GM21515 (cell line): Measurements from ENCODE around the gene DMTF1.
"Not testable (repeated sequence)": the region's sequence is repeated elsewhere in the genome, so short reads cannot be mapped to it uniquely, and the experiment has no call there.

Experiments
- ATAC-seq: cut with Tn5 transposase; IDR thresholded peaks from one replicate; pipeline ENCODE4 v1.9.1; 2021; ENCODE audit not compliant: unreplicated experiment

Gene DMTF1, protein sequence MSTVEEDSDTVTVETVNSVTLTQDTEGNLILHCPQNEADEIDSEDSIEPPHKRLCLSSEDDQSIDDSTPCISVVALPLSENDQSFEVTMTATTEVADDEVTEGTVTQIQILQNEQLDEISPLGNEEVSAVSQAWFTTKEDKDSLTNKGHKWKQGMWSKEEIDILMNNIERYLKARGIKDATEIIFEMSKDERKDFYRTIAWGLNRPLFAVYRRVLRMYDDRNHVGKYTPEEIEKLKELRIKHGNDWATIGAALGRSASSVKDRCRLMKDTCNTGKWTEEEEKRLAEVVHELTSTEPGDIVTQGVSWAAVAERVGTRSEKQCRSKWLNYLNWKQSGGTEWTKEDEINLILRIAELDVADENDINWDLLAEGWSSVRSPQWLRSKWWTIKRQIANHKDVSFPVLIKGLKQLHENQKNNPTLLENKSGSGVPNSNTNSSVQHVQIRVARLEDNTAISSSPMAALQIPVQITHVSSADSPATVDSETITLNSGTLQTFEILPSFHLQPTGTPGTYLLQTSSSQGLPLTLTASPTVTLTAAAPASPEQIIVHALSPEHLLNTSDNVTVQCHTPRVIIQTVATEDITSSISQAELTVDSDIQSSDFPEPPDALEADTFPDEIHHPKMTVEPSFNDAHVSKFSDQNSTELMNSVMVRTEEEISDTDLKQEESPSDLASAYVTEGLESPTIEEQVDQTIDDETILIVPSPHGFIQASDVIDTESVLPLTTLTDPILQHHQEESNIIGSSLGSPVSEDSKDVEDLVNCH

DNA sequence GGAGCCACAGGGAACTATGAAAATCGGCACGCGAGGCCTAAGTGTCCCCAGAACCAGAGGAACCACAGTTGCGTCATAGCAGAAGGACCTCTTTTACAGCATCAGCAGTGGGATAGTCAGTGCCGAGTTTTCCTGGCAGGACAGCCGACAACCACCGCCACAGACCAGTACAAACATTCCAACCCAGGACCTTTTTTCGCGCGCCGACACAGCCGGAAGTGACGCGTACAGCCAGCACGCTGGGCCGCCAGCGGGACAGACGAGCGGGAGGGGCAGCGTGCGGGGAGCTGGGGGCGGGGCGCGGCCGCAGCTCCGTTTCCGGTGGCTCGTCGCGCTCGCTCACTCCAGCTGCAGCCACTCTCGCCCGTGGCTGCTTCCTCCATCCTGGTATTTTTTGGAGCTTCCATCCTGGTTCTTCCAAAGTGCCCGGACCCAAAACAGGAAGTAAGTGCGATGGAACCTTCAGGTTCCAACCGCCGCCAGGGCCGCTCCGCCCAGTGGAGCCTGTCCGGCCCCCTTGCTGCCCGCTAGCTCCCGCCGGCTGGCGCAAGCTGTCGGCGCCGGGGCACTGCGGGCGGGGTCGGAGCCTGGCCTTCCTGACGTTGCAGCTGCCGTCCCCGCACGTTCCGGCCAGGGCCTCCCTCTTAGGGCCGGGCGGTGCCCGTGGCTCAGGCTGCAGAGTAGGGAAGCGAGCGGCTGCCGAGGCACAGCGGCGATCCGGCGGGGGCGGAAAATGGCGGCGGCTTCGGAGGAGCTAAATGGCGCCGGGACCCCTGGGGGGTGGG, at the start of gene DMTF1:
Gene DMTF1, plus strand, starts transcription at position 342 of the 785 bp plus-strand sequence. CDS start 12,489 bp downstream, outside the sequence.
- ATAC-seq: peak; percentile 84

DNA sequence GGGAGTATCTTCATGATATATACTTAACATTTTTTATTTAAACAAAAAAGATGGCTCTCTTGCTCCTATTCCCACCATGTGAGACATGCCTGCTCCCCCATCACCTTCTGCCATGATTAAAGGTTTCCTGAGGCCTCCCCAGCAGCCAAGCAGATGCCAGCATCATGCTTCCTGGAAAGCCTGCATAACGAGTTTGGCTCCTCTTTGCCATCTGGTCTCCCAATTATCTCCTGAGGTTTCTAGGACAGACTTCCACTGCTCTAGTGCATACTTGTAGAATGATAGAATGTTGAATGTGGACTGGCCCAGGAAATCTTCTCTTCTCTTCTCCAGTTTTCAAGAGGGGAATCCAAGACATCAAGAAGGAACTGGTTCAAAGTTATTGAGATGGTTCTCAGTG, 46.9 kb upstream of the DMTF1 start:
- no peak for ATAC-seq

DNA sequence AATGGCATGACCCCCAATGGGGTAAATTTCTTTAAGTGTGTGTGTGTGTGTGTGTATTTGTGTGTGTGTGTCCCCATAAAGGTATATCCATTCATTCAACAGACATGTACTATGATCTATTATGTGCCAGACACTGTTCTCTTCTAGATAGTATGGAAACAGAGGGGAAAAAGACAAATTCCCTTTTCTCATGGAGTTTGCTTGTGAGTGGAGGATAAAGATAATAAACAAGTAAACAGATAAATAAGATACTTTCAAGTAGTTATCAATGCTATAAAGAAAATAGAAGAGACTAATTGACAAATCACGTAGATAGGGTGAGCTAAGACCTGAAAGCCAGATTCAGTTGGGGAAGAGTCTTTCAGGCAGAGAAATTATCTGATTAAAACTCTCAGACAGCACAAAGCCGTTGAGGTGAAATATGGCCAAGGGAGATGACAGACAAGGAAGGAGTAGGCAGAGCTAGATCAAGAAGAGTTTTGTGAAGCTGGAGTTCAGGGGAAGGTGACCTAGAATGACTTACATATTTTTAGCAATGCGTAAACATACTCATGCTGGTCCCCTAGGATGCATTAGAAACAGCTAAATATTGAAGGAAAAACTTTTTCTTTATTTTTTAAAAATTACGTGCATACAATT, 45.2 kb upstream of the DMTF1 start:
- no peak for ATAC-seq

DNA sequence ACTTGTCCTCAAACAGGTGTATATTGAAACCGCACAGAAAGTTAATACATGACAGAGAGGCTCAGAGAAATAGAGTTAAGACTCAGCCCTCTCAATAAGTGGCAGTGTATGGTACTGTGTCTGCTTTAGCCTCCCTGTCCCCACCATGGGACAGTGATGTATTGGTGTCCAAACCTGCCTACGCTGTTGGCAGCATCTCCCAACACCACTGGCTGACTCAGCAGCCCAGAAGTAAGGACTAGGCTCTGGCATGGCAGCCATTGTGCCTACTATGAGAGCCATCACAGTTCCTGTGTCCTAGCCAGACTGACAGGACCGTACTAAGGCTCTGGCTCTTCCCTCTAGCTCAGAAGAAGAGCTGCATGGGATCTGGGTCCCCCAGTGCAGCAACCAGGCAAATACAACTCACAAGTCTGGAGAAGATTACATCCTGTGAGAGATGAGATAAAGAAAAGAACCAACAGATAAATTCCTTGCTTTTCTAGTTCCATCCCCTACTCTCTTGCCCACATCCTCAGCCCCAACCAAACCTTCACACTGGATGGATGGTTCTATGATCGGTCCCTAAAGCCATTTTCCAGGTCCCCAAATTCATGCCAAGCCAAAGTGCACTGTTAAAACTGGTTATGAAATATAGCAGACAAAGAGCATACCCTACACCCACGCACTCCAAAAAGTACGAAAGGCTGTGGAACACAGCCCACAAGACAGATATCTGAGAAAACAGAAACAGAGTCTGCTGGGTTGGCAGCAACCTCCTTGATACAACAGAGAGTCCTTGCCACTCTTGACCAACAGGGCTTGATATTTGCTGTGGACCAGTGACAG, 44.1 kb upstream of the DMTF1 start:
- no peak for ATAC-seq

DNA sequence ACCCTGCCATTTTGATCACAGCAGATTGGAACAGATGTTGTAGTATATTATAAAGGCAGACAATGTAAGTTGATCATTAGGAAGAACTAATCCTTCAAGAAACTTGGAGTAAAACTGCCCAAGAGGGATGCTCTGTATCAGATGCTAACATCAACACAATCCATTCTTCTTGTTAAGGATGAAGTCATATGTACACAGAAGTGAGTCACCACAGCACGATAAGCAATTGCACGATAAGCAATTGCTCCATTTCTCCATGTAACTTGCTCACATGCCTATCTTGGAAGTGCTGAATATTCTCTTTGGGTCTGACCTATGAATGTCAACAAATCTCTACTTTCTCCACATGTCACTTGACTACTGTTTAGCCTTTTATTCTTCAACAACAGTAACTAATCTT, 41.5 kb upstream of the DMTF1 start:
- no peak for ATAC-seq

DNA sequence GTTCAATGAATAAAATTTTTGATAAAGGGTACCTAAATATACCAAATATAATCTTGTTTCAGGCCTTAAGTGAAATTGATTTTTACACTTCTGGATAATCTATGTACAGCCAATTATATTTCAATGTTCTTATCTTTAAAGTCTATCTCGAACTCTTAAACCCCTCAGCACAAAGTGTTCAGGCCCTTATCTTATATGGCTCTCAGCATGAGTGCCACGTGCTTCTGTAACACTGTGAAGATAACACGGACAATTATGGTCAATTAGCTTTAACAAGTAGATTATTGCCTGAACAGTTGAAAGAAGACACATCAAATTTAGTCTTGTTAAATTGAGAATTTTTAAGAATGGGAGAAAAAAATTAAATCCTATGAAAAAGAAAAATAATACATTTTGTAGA, 40.4 kb upstream of the DMTF1 start:
- ATAC-seq: no peak

DNA sequence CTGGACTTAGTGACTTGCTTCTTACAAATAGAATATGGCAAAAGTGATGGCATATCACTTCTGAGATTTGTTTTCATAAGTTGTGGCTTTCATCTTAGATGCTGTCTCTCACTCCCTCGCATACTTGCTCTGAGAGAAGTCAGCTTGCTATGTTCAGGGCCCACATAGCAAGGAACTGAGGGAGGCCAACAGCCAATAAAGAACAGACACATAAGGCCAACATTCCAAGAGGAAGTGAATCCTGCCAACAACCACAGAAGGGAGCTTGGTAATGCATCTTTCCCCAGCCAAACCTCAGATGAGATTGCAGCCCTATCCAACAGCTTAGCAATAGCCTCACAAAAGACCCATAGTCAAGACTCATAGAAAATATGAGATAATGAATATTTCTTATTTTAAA, 39.2 kb upstream of the DMTF1 start:
- ATAC-seq: no peak

DNA sequence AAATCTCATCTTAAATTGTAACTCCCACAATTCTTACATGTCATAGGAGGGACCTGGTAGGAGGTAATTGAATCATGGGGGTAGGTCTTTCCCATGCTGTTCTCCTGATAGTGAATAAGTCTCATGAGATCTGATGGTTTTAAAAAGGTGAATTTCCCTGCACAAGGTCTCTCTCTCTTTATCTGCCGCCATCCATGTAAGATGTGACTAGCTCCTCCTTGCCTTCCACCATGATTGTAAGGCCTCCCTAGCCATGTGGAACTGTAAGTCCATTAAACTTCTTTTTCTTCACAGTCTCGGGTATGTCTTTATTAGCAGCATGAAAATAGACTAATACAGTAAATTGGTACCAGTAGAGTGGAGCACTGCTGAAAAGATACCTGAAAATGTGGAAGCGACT, 38.3 kb upstream of the DMTF1 start:
- ATAC-seq: not testable (repeated sequence)

DNA sequence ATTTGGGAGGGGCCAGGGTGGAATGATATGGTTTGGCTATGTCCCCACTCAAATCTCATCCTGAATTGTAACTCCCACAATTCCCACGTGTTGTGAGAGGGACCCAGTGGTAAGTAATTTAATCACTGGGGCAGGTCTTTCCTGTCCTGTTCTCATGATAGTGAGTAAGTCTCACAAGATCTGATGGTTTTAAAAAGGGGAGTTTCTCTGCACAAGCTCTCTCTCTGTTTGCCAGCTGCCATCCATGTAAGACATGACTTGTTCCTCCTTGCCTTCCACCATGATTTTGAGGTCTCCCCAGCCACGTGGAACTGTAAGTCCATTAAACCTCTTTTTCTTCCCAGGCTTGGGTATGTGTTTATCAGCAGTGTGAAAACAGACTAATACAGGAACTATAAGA, 36.5 kb upstream of the DMTF1 start:
- not testable (repeated sequence) for ATAC-seq

DNA sequence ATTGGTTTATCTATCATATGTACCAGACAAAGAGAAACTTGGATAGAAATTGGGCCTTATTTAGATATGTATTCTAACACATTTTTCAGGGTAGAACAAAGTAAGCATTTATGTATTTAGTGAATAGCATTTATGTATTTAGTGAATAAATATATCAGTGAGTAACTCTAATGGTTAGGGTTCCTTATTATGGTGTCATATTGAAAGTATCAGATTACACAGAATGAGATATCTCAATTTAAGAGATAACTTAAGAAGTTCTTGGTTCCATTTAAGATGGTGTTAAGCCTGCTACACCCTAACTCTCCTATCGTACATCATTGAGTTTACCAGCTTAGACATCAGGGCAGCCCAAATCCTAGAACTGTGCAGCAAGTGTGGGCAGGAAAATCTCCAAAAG, 35.9 kb upstream of the DMTF1 start:
- no peak for ATAC-seq

DNA sequence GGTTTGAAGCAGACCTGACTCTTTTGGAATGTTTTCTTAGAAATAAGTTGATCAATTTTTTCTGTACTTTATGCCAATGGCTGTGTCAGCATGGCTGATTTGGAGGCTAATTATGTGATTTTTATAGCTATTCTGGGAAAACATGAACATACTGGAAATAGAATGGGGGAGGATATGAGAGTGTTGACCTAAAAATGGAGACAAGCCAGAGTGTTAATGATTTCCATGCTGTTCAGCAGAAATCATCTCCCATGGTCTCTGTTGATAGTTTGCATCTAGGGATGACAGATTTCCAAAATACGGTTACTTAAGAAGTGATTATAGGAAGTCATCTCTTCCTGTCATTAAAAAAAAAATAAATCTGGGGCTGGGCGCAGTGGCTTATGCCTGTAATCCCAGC, 32.7 kb upstream of the DMTF1 start:
- no peak for ATAC-seq

DNA sequence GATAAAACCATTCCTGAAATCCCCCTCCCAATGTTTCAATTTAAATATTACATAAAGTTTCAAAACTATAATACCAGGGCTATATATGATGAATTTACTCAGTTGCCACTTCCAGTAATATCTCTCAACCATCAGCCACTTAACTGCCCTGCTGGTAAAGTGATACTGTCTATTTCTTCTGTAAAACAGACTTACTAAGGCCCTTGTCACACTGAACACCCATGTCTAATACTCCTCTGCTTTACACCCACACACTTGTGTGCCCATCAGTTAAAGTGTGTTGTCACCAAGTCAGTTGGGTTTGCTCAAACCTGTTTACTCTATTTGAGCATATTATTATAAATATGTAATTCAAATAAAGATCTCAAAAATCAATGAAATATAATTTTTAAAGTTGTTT, 29.1 kb upstream of the DMTF1 start:
- no peak for ATAC-seq

DNA sequence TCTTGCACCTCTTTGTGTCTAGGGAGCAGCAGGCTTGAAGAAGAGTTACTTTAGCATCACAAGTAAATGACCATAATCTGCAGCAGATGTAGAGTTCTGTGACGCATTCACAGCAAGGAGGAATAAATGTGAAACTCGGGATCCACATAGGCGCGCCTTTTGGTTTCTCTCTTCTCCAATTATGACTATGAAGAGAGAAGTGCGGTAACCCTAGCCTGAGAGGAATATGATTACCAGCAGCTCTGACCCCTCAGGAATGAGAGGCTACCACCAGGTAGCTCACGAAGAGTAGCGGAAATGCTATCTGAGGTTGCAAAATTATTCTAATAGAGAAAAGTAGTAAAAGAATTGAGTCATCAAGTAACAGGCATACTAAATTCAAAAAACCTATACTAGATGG, 25.2 kb upstream of the DMTF1 start:
- peak; percentile 46 for ATAC-seq

DNA sequence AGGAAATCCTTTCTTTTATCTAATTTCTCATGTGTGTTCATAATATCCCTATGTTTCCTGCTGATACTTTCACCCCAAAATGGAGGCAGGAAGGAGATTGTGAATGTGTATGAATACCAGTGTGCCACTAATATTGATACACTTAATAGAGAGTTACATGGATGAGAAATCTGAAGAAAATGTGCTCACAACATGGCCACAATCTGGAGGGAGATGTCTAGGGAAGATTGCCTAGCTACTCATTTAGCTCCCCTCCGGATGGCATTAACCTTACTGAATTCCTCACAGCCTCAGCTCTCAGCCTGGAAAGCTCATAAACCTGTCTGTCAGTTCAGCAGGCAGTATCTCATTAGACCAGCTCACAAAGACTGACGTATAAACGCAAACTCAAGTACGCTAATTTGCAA, 23.4 kb upstream of the DMTF1 start:
- ATAC-seq: no peak

DNA sequence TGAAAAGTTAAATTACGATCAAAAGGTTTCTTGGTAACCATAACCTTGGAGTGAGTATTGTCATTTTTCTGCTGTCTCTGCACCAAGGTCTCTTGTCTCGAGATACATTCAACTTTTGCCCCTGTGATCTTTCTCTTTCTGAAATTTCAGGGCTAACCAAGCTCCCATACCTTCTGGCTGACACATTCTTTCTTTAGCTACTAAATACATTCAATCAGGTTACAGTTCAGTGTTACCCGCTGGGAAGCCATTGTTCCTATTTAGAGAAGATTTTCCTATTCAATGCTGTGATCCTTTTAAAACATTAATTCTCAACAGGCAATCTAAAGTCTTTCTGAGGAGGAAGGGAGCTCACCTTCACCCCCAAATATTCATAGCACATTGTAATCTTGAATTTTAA, 22.9 kb upstream of the DMTF1 start:
- no peak for ATAC-seq

DNA sequence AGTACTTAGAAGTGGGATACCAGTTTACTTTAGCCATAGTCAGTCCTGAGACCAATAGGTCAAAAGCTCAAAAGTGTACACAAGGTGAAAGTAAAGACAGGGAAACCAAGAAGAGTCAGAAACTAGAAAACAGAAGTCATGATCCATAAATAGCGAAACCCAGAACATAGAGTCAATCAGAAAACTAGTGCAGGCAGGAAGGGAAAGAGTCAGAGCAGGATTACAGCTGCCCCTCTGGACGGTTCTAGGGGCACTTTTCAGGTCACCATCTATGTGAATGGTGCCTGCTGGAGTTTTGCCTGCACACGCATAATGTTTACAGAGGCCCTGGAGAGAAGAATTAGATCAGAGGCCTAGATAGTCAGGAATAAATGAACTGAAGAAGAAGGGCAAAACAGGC, 22.4 kb upstream of the DMTF1 start:
- peak; percentile 93 for ATAC-seq

DNA sequence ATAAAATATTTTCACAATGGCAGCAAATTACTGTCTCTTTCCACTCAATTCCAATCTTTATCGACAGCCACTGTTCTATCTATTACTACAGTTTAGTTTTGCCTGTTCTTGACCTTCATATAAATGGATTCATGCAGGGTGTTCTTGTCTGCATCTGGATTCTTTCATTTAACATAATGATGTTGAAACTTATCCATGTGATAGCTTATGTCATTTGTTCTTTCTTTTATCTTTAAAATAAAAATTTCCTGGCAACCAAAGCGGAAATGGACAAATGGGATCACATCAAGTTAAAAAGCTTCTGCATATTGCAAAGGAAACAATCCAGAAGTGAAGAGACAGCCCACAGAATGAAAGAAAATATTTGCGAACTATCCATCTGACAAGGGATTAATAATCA, 20.5 kb upstream of the DMTF1 start:
- no peak for ATAC-seq

DNA sequence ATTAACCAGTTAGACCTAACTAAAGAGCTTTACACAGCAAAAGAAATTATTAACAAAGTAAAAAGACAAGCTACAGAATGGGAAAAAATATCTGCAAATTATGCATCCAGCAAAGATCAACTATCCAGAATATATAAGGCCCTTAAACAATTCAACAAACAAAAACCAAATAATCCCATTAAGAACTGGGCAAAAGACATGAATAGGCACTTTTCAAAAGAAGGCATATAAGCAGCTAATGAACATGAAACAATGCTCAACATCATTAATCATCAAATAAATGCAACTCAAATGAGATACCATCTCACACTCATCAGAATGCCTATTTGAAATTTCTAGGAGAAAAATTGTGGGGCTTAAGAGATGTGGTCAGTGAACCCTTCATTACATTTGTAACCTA, 15.0 kb upstream of the DMTF1 start:
- ATAC-seq: no peak

DNA sequence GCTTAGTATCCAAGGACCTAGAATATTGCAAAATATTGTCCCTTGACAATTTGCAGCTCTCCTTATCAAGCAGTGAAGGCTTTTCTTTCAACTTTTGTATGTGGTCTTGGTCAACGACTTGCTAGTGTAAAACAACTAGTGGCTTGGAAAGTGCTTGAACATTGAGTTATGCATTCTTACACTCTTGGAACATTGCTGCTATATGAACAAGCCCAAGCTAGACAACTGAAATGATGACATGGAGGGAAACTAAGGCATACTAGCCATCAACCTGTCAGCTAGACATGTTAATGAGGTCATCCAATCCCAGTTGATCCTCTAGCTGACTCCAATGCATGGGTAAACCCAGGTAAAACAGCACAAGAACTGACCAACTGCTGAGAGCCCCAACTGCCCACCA, 12.7 kb upstream of the DMTF1 start:
- no peak for ATAC-seq

DNA sequence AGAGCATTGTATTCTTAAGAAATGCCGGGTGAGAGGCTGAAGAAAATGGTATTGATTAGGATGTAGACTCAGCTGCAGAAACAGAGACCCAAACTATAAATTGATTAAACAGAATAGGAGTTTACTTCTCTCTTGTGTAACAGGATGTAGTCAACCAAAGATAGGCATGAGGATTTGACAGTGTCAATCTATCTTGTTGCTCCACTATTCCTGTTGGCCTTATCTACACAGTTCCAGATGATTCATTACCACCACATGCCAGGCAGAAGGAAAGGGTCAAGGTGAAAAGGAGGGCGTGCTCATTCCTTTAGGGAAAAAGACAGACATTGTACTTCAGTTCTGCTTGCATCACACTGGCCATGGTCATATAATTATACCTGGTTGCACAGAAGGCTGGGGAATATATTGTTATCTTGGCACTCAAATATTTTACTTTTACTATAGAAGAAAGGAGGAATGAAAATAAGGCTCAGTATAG, 11.9 kb upstream of the DMTF1 start:
- no peak for ATAC-seq
